SK-N-SH (cell line): Measurements from ENCODE around the gene RELN. TPM values are rescaled to one million over a fixed set of nuclear protein-coding genes. Genes with fewer than 3 reads are reported as not detected.

ENCODE experiments used
- CTCF ChIA-PET: fragments of 300-600, 350-600 bp; formaldehyde crosslinking; extraction: SDS; loops from one replicate; lab custom pipeline; 2021; lab: Yijun Ruan, JAX
- POLR2A ChIA-PET: fragments of 350-600 bp; sonication (Branson Sonifier 250); formaldehyde crosslinking; extraction: SDS; loops from one replicate; lab custom pipeline; 2020; ENCODE audit warnings: antibody characterized with exemption, inconsistent platforms; lab: Yijun Ruan, JAX
- DNase-seq: peaks from one replicate; pipeline ENCODE4 v3.0.0; 2012
- H2AFZ ChIP-seq: fragments of 200-600 bp; sonication (generic); 2 replicates; pipeline ENCODE4 v1.8.1; 2016; ENCODE audit warnings: antibody characterized with exemption, mild to moderate bottlenecking, low read depth
- H3F3A ChIP-seq: fragments of 200-600 bp; sonication (generic); replicated peaks from 2 replicates; pipeline ENCODE3; 2016; ENCODE audit warnings: antibody characterized with exemption, mild to moderate bottlenecking; ENCODE audit not compliant: insufficient read depth
- H3K27ac ChIP-seq, 2 experiments: fragments of 200-500 bp in 1 of 2; fragments of 200-600 bp in 1 of 2; sonication (Bioruptor generic) in 1 of 2; sonication (generic), shearing (Covaris generic) in 1 of 2; 2 replicates each; pipeline versions ENCODE4 v1.5.1 to v1.6.1; 2014 to 2016; ENCODE audit warnings: low read depth in 2 of 2, inconsistent platforms in 1 of 2, low read length in 1 of 2, mild to moderate bottlenecking in 1 of 2, mixed read lengths in 1 of 2
- H3K27me3 ChIP-seq: fragments of 200-600 bp; sonication (generic), shearing (Covaris generic); 2 replicates; pipeline ENCODE4 v1.6.1; 2016; ENCODE audit warnings: mixed run types; ENCODE audit not compliant: insufficient read depth
- H3K36me3 ChIP-seq, 2 experiments: fragments of 200-500 bp in 1 of 2; fragments of 200-600 bp in 1 of 2; sonication (Bioruptor generic) in 1 of 2; sonication (generic) in 1 of 2; replicated peaks in 1 of 2; 2 replicates each; pipeline versions ENCODE3 to v1.5.1; 2014 to 2016; ENCODE audit warnings: low read length in 1 of 2, mild to moderate bottlenecking in 1 of 2; ENCODE audit not compliant: insufficient read depth in 2 of 2, control insufficient read depth in 1 of 2
- H3K4me1 ChIP-seq, 2 experiments: fragments of 200-500 bp in 1 of 2; fragments of 200-600 bp in 1 of 2; sonication (Bioruptor generic) in 1 of 2; sonication (generic), shearing (Covaris generic) in 1 of 2; 2 replicates each; pipeline versions ENCODE4 v1.5.1 to v1.6.1; 2014 to 2016; ENCODE audit warnings: low read depth in 1 of 2, low read length in 1 of 2, mixed run types in 1 of 2; ENCODE audit not compliant: insufficient read depth in 2 of 2, control insufficient read depth in 1 of 2
- H3K4me2 ChIP-seq: fragments of 200-600 bp; sonication (generic), shearing (Covaris generic); 2 replicates; pipeline ENCODE4 v1.6.1; 2017; ENCODE audit warnings: mixed run types
- H3K4me3 ChIP-seq, 2 experiments: fragments of 200-500 bp in 1 of 2; fragments of 200-600 bp in 1 of 2; sonication (Bioruptor generic) in 1 of 2; sonication (generic), shearing (Covaris generic) in 1 of 2; 2 replicates each; pipeline versions ENCODE4 v1.5.1 to v1.8.1; 2014 to 2016; ENCODE audit warnings: low read depth in 2 of 2, inconsistent platforms in 1 of 2, low read length in 1 of 2, mild to moderate bottlenecking in 1 of 2, mixed read lengths in 1 of 2, moderate library complexity in 1 of 2
- H3K79me2 ChIP-seq: fragments of 200-600 bp; sonication (generic); 2 replicates; pipeline ENCODE4 v1.8.1; 2017; ENCODE audit warnings: mild to moderate bottlenecking; ENCODE audit not compliant: insufficient read depth
- H3K9ac ChIP-seq: fragments of 200-600 bp; sonication (generic); 2 replicates; pipeline ENCODE4 v1.6.1; 2017; ENCODE audit warnings: mixed run types
- H3K9me2 ChIP-seq: fragments of 200-600 bp; sonication (generic); 2 replicates; pipeline ENCODE4 v1.6.1; 2017; ENCODE audit warnings: mixed run types
- H3K9me3 ChIP-seq: fragments of 200-600 bp; sonication (generic); 2 replicates; pipeline ENCODE4 v1.6.1; 2017; ENCODE audit warnings: mixed run types, mild to moderate bottlenecking, moderate library complexity
- H4K20me1 ChIP-seq: fragments of 200-600 bp; sonication (generic); 2 replicates; pipeline ENCODE4 v1.6.1; 2017; ENCODE audit warnings: mild to moderate bottlenecking, mixed run types; ENCODE audit not compliant: insufficient read depth
- EZH2phosphoT487 ChIP-seq: fragments of 200-600 bp; sonication (generic); IDR thresholded peaks from 2 replicates; pipeline ENCODE4 v1.6.1; 2017; ENCODE audit warnings: low read depth, mixed run types, mild to moderate bottlenecking, antibody characterized with exemption, moderate library complexity, borderline replicate concordance
- FOSL2 ChIP-seq: IDR thresholded peaks from 2 replicates; pipeline ENCODE4 v1.4.0; 2012; ENCODE audit warnings: low read depth, mild to moderate bottlenecking, moderate library complexity, borderline replicate concordance
- FOXJ3 ChIP-seq: sonication (generic); formaldehyde crosslinking; IDR thresholded peaks from 2 replicates; pipeline ENCODE4 v1.5.1; 2020; ENCODE audit warnings: mild to moderate bottlenecking, missing genetic modification reagents
- GABPA ChIP-seq: IDR thresholded peaks from 2 replicates; pipeline ENCODE4 v1.4.0; 2012; ENCODE audit warnings: low read depth, mild to moderate bottlenecking
- GATA2 ChIP-seq: sonication (generic); formaldehyde crosslinking; IDR thresholded peaks from 2 replicates; pipeline ENCODE4 v1.5.0; 2020; ENCODE audit warnings: mild to moderate bottlenecking, missing genetic modification reagents
- JUND ChIP-seq: IDR thresholded peaks from 2 replicates; pipeline ENCODE4 v1.4.0; 2012
- MXI1 ChIP-seq: IDR thresholded peaks from 2 replicates; pipeline ENCODE4 v1.6.1; 2012; ENCODE audit warnings: mild to moderate bottlenecking, low read depth, low read length, improper control_type of control experiment
- NFIC ChIP-seq: IDR thresholded peaks from 2 replicates; pipeline ENCODE4 v1.4.0; 2012; ENCODE audit warnings: borderline replicate concordance
- PBX3 ChIP-seq: IDR thresholded peaks from 2 replicates; pipeline ENCODE4; 2012
- RAD21 ChIP-seq: IDR thresholded peaks from 2 replicates; pipeline ENCODE4 v1.6.1; 2012; ENCODE audit warnings: mild to moderate bottlenecking, low read length
- REST ChIP-seq: IDR thresholded peaks from 2 replicates; pipeline ENCODE4 v1.6.1; 2012; ENCODE audit warnings: mild to moderate bottlenecking, low read depth, low read length, moderate library complexity
- SIN3A ChIP-seq: IDR thresholded peaks from 2 replicates; pipeline ENCODE4 v1.6.1; 2012; ENCODE audit warnings: low read depth, mild to moderate bottlenecking, low read length, moderate library complexity, borderline replicate concordance
- SMC3 ChIP-seq: IDR thresholded peaks from 2 replicates; pipeline ENCODE4 v1.6.1; 2012; ENCODE audit warnings: low read depth, low read length, improper control_type of control experiment
- ZBTB33 ChIP-seq: IDR thresholded peaks from 2 replicates; pipeline ENCODE4 v1.4.0; 2012; ENCODE audit warnings: low read depth, borderline replicate concordance
- WGBS: methylation state at CpG from one replicate; pipeline ENCODE4 v1.1.6; 2017; ENCODE audit warnings: low lambda C conversion rate; 5-methylcytosine and 5-hydroxymethylcytosine counted together
- polyA plus RNA-seq, 3 experiments: library from polyadenylated mRNA; depleted of rRNA; stranded (reverse); fragments of >200 nt; gene quantifications; 2 replicates each; pipeline ENCODE4 v1.2.3, GENCODE V29; 2012
- TF ChIP-seq, protein P1 (sequence below): IDR thresholded peaks from 2 replicates; pipeline ENCODE4 v1.4.0; 2012; ENCODE audit warnings: low read depth
- TF ChIP-seq, protein P2 (sequence below): fragments of 150-350 bp; IDR thresholded peaks from 2 replicates; pipeline ENCODE4 v1.6.1; 2017; ENCODE audit warnings: antibody characterized with exemption, low read length, low read depth, borderline replicate concordance
- TF ChIP-seq, protein P3 (sequence below): fragments of 150-350 bp; IDR thresholded peaks from 2 replicates; pipeline ENCODE4 v1.6.1; 2016; ENCODE audit warnings: mild to moderate bottlenecking, low read depth, low read length

RELN gene
- polyA plus RNA-seq, 1 of the 3 experiments (the other 2 are of a cell fraction) = 0.02 TPM

DNA sequence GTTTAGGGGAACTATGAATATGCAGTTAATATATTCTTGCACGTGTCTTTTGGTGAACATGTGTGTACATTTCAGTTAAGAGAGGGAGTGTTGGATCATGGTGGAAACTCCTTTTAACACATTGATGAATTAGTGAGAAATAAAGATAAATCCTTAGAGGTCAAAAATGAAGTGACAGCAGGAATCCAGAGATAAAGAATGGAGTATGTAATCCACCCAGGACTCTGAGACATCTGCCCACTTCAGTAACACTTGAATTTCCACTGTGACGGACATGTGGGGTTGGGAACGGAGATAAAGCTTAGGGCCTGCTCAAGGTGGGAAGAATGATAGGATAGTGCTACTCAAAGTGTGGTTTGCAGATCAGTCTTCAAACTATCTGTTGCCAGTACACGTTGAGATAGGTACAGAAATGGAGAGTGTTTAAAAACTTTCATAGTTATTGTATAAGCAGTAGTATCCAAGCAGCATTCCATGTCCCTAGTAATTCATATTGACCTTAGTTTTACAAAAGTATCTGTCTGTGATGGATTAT is 6.6 kb upstream of the RELN start:
- H3K4me2 ChIP-seq = no peak overlapping the region
- no peak overlapping the region for H3K27ac ChIP-seq
- TF ChIP-seq, protein P1, sequence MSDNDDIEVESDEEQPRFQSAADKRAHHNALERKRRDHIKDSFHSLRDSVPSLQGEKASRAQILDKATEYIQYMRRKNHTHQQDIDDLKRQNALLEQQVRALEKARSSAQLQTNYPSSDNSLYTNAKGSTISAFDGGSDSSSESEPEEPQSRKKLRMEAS = no peak
- TF ChIP-seq FOSL2 (no peak), PBX3 (no peak), SMC3 (no peak), RAD21 (no peak), GABPA (no peak), MXI1 (no peak)
- TF ChIP-seq, all 33 proteins: peak for 0
- WGBS = 40% methylated on average over 4 of the region's 4 CpGs
- H3F3A ChIP-seq = no peaks in the 10 kb centered on the region
- peaks cover 0 to 2% of the 10 kb centered on the region in 2 experiments; a peak in 2 of 4 replicates for H3K4me1 ChIP-seq
- H4K20me1 ChIP-seq = no peaks in the 10 kb centered on the region
- H2AFZ ChIP-seq = no peak overlapping the region; the same call in 1 of the 2 replicates
- H3K36me3 ChIP-seq = no peaks in the 10 kb centered on the region
- H3K79me2 ChIP-seq = no peaks in the 10 kb centered on the region
- CTCF ChIA-PET = interaction anchor here (1.5 kb wide), 1 partner anchor 164 kb away, joined by 4 read pairs; no protein-coding TSS in a partner anchor
- no peak overlapping the region for H3K9ac ChIP-seq
- DNase-seq = no peak
- H3K9me2 ChIP-seq = no peaks in the 10 kb centered on the region
- no peaks in the 10 kb centered on the region for H3K9me3 ChIP-seq
- peaks cover 5% of the 10 kb centered on the region; the same call in 1 of the 2 replicates for H3K27me3 ChIP-seq
- no peak overlapping the region for H3K4me3 ChIP-seq
- POLR2A ChIA-PET = no interaction called here

- no peaks in the 10 kb centered on the region for H3K79me2 ChIP-seq
- H3F3A ChIP-seq = no peaks in the 10 kb centered on the region
- no peak for DNase-seq
- H3K27ac ChIP-seq = no peak overlapping the region
- H3K9me2 ChIP-seq = no peaks in the 10 kb centered on the region
- no peaks in the 10 kb centered on the region for H4K20me1 ChIP-seq
- no peak overlapping the region for H3K4me2 ChIP-seq
- H2AFZ ChIP-seq = no peak overlapping the region
- no peak overlapping the region for H3K4me3 ChIP-seq
- H3K9ac ChIP-seq = no peak overlapping the region
- peaks cover 0 to 7% of the 10 kb centered on the region in 2 experiments; a peak in 2 of 4 replicates for H3K4me1 ChIP-seq
- CTCF ChIA-PET = no interaction called here
- H3K36me3 ChIP-seq = no peaks in the 10 kb centered on the region
- POLR2A ChIA-PET = no interaction called here
- no peaks in the 10 kb centered on the region for H3K9me3 ChIP-seq
- peaks cover 11% of the 10 kb centered on the region for H3K27me3 ChIP-seq
- TF ChIP-seq, protein P2, sequence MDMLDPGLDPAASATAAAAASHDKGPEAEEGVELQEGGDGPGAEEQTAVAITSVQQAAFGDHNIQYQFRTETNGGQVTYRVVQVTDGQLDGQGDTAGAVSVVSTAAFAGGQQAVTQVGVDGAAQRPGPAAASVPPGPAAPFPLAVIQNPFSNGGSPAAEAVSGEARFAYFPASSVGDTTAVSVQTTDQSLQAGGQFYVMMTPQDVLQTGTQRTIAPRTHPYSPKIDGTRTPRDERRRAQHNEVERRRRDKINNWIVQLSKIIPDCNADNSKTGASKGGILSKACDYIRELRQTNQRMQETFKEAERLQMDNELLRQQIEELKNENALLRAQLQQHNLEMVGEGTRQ = no peak
- TF ChIP-seq NFIC = no peak
- TF ChIP-seq JUND = no peak
- no peak for TF ChIP-seq SMC3
- TF ChIP-seq FOXJ3 (CRISPR knock-in tag) = no peak
- TF ChIP-seq, protein P3, sequence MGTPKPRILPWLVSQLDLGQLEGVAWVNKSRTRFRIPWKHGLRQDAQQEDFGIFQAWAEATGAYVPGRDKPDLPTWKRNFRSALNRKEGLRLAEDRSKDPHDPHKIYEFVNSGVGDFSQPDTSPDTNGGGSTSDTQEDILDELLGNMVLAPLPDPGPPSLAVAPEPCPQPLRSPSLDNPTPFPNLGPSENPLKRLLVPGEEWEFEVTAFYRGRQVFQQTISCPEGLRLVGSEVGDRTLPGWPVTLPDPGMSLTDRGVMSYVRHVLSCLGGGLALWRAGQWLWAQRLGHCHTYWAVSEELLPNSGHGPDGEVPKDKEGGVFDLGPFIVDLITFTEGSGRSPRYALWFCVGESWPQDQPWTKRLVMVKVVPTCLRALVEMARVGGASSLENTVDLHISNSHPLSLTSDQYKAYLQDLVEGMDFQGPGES = no peak
- no peak for TF ChIP-seq REST
- no peak for TF ChIP-seq EZH2phosphoT487
- TF ChIP-seq GATA2 (CRISPR knock-in tag) = no peak
- TF ChIP-seq SIN3A = no peak
- no peak for TF ChIP-seq ZBTB33
Observed at GRCh38 chr7:103995554-103995953, 6.1 kb upstream of the RELN start.
